Mammary epithelial cell (primary cell): ENCODE measurements around the gene PDZD8.

Experiments
- EZH2 ChIP-seq: IDR thresholded peaks from 2 replicates; pipeline ENCODE4 v1.6.1; 2012; ENCODE audit warnings: low read length, inconsistent platforms, borderline replicate concordance
- TF ChIP-seq, protein P1 (sequence below), 2 donors: IDR thresholded peaks in 1 of 2; conservative IDR thresholded peaks in 1 of 2; 2 replicates each; pipeline ENCODE4 v1.5.1; 2011 to 2012; ENCODE audit warnings: inconsistent platforms in 2 of 2, low read length in 2 of 2, mild to moderate bottlenecking in 2 of 2, control low read depth in 1 of 2, low read depth in 1 of 2; ENCODE audit not compliant: insufficient read depth in 1 of 2; ENCODE audit errors: extremely low read depth in 1 of 2

DNA sequence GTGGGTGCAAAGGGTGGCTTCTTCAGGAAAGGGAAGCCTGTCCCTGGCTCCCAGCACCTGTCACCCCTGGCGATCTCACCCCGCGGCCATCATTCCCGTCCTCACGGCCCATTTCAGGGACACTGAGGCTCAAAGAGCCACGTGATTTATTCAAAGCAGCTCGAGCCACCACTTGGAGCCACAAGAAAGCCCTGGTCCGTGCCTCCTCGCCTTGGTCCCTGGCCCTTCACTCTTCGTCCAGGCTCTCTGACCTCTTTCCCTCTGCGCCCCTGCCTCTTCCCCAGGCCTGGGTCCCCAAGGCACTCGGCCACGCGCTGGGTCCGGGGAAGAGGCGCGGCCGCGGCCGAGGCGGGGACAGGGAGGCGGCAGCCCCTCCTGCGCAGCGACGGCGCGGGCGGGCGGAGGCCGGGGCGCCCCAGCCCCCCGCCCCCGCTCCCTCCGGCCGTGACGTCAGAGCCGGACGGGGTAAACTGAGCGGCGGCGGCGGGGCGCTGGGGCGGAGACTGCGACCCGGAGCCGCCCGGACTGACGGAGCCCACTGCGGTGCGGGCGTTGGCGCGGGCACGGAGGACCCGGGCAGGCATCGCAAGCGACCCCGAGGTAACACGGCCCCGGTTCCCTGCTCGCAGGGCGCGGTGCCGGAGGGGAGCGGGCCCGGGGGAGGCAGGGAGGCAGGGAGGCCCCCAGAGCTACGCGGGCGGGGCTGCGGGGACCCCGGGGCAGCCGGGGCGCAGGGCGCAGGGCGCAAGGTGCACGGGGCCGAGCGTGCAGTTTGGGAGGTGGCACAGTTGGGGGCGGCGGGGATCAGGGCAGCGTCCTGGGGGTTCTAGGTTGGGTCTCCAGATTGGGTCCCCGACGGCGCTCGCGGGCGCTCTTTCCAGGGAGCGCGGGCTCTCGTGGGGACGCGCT lies 134.4 kb downstream of the PDZD8 start, which contains the start of gene SLC18A2:
- TF ChIP-seq, protein P1, sequence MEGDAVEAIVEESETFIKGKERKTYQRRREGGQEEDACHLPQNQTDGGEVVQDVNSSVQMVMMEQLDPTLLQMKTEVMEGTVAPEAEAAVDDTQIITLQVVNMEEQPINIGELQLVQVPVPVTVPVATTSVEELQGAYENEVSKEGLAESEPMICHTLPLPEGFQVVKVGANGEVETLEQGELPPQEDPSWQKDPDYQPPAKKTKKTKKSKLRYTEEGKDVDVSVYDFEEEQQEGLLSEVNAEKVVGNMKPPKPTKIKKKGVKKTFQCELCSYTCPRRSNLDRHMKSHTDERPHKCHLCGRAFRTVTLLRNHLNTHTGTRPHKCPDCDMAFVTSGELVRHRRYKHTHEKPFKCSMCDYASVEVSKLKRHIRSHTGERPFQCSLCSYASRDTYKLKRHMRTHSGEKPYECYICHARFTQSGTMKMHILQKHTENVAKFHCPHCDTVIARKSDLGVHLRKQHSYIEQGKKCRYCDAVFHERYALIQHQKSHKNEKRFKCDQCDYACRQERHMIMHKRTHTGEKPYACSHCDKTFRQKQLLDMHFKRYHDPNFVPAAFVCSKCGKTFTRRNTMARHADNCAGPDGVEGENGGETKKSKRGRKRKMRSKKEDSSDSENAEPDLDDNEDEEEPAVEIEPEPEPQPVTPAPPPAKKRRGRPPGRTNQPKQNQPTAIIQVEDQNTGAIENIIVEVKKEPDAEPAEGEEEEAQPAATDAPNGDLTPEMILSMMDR (conservative IDR thresholded peaks at IDR 0.05 in 1 of 2, IDR thresholded peaks at IDR 0.05 in 1 of 2; ENCODE audit: extremely low read depth in 1 of 2, insufficient read depth in 1 of 2, low read depth in 1 of 2, low read length in 2 of 2), result no peak
- TF ChIP-seq EZH2, result peak; percentile 67
